Activated effector memory CD4-positive, alpha-beta T cell treated with anti-CD3 and anti-CD28 coated beads, Interleukin-2, amount 50 U/mL, for 16 hours (primary cell): ENCODE results near the gene CFTR.
"Not testable (repeated sequence)": the region's sequence is repeated elsewhere in the genome, so short reads cannot be mapped to it uniquely, and the experiment has no call there.

ENCODE experiments used
- DNase-seq: peaks from one replicate; pipeline ENCODE4 v3.0.0-alpha.2; 2020

Gene CFTR

GRCh38 chr7:117479225-117480054 is at the start of gene CFTR:
Gene CFTR (plus strand): TSS chr7:117480025. CDS start chr7:117480095, 70 bp downstream.
- no peak for DNase-seq

GRCh38 chr7:117435475-117436043 is 44.3 kb upstream of the CFTR start:
- DNase-seq = no peak

GRCh38 chr7:117444646-117445045 is 35.2 kb upstream of the CFTR start:
- no peak for DNase-seq

GRCh38 chr7:117445206-117445605 is 34.6 kb upstream of the CFTR start:
- DNase-seq = no peak

GRCh38 chr7:117446220-117446815 is 33.5 kb upstream of the CFTR start:
- DNase-seq = no peak

- DNase-seq = no peak
Observed at GRCh38 chr7:117448655-117449054, 31.2 kb upstream of the CFTR start.

- DNase-seq = no peak
Observed at GRCh38 chr7:117458977-117459583, 20.7 kb upstream of the CFTR start.

- DNase-seq = no peak
Observed at GRCh38 chr7:117459735-117460134, 20.1 kb upstream of the CFTR start.

- DNase-seq = not testable (repeated sequence)
Observed at GRCh38 chr7:117460815-117461214, 19.0 kb upstream of the CFTR start.

GRCh38 chr7:117468174-117468573 is 11.7 kb upstream of the CFTR start:
- no peak for DNase-seq

- no peak for DNase-seq
Observed at GRCh38 chr7:117470777-117471176, 9.0 kb upstream of the CFTR start.

GRCh38 chr7:117472335-117472734 is 7.5 kb upstream of the CFTR start:
- no peak for DNase-seq

GRCh38 chr7:117476557-117477215 is 3.1 kb upstream of the CFTR start:
- no peak for DNase-seq

GRCh38 chr7:117478836-117479224 is 995 bp upstream of the CFTR start:
- DNase-seq = no peak

- DNase-seq = no peak
Observed at GRCh38 chr7:117480055-117480362, 184 bp downstream of the CFTR start.

- DNase-seq = no peak
Observed at GRCh38 chr7:117480978-117481377, 1.2 kb downstream of the CFTR start.

- no peak for DNase-seq
Observed at GRCh38 chr7:117485118-117485620, 5.3 kb downstream of the CFTR start.

- no peak for DNase-seq
Observed at GRCh38 chr7:117489016-117489415, 9.2 kb downstream of the CFTR start.

- no peak for DNase-seq
Observed at GRCh38 chr7:117489430-117489829, 9.6 kb downstream of the CFTR start.

- no peak for DNase-seq
Observed at GRCh38 chr7:117489911-117490310, 10.1 kb downstream of the CFTR start.

GRCh38 chr7:117492649-117493048 is 12.8 kb downstream of the CFTR start:
- no peak for DNase-seq

GRCh38 chr7:117493460-117493859 is 13.6 kb downstream of the CFTR start:
- DNase-seq = no peak

- no peak for DNase-seq
Observed at GRCh38 chr7:117495308-117495707, 15.5 kb downstream of the CFTR start.
